Measurements from ENCODE around the gene PDYN.

The PDYN gene

DNA sequence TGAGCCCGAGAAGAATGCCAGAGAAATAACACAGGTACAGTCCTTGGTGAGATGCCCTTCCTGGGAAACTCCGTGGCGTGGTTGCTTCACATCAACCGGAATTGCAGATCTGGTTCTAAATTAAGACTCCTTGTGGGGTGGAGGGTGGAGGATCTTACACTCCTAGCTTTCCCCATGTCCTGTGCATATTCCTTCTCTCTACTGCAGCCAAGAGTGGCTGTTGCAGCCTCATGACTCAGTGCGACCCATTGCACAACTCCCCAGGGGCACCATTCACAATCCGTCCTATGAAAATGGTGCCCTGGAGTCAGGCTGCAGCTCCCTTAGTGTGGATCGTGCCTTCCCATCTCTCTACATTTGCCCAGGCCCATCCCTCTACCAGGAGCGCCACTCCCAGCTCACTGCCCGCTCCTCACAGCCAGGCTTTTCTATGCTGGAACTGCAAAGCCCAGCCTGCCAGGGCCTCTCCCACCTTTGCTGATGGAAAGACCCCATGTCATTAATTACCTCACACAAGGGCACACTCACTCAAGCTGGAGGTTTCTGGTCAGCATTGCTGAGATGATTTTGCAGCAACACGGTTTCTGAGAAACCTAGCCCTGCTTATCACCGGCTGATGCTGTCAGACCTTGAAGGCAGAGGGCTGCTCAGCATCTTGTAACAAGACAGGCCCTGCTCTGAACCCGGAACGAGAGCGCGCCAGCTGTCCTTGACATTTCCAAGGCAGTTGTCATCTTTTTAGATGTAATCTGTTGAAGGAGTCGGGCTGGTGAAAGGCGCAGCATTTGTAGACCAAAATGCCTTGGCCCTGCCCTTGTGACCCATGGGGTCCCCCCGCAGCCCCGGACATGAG is 58.9 kb downstream of the PDYN start:
- no peak for DNase-seq (ENCODE audit: low read depth in 2 of 2)

DNA sequence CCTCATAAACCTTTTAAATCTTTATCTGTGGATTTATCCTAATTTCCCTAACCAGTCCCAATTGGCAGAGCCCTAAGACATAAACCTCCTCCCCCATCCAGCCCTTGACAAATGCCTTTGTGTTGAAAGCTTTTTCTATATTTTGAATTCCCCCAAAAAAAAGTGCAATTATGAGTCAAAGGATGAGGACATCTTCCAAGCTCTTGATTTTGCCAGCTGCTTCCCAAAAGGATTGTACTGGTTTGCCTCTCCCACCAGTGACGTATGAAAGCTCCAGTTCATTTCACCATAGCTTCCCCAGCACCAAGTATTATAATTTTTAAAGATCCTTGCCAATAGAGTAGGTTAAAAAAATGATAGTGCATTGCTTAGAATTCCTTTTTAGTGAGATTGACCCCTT is 59.7 kb downstream of the PDYN start:
- DNase-seq (ENCODE audit: low read depth in 2 of 2): no peak

DNA sequence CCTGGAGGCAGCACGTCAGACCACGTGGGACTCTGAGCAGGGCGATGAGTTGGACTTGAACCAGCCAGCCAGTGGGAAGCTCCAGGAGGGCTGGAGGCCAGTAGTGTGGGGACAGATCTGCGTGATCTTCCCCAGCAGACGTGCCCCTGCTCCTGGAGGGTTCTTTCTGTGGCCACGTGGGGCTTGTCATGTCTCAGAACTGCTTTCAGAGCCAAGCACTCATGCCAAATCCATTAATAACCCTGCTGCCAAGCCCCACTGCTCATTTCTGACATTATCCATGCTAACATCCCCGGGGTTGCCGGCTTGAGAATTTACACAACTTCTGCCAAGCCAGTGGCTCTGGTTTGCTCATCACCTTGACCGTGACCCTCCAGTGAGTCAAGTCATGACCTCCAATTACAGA is 60.4 kb downstream of the PDYN start:
- DNase-seq (ENCODE audit: low read depth in 2 of 2): no peak

DNA sequence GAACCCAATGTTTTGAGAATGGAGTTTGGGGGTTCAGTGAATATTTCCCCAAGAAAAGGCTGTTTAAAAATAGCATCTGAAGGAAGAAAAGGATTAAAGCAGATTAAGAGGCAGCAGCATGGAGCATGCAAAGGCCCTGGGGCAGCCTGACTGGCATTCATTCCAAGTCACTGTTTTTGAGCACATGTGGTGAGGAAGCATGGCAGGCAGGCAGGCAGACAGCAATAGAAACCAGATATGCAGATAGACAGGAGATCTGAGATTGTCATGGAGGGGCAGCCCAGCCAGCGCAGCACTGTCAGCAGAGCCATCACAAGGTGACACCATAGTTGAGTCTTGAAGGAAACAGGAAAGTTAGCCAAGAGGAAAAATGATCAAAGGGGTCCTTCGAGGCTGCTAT is 60.9 kb downstream of the PDYN start:
- DNase-seq (ENCODE audit: low read depth in 2 of 2): no peak

DNA sequence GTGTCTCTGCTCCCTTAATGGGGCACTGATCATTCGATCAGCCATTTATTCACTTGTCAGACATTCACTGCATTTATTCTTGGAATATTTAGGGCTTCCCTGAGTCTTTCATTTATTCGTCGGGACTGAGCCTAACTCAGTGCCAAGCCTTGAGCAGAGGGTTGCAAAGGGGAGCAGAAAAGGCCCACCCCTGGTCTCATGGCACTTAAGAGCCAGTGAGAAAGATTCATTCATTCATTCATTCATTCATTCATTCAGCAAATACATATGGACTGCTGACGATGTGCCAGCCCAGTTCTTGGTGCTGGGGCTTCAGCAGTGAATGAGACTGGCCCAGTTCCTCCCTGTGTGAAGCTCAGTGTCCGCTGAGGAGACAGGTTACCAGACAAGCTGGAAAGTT is 62.0 kb downstream of the PDYN start:
- DNase-seq (ENCODE audit: low read depth in 2 of 2): no peak

DNA sequence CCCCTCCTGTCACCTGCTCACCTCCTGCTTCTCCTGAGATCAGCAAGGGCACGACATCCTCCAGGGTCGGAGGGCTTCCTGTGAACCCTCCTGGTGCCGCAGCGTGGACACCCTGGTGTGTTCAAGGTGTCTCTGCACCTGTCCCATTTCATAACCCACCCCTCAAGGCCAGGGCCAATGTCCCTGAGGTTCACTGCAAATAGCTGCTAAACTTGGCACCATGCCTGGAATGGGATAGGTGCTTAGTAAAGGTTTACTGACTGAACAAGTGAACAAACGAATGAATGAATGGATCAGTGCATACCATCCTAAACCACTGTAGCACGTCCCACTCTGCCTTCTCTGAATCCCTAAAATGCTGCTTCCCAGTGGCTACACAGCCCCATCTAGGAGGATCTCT is 63.7 kb downstream of the PDYN start:
- DNase-seq (ENCODE audit: low read depth in 2 of 2): no peak

DNA sequence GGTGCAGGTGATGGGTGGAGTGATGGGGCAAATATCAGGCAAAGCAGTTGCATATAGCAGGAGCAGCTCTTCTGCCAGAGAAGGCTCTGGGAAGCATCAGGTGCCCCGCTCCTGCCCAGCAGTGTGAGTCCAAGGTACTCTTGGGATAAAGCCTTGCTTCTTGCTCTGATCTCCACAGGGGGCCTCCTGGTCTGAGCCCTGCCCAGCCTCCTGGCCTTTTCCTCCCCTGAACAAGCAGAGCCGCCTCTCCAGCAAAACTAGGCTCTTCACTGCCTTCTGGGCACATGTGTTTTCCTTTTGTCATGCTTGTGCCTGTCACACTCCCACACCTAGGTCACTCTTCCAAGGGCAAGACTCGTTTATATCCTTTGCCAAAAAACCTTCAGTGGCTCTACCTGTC is 64.4 kb downstream of the PDYN start:
- DNase-seq (ENCODE audit: low read depth in 2 of 2): no peak

DNA sequence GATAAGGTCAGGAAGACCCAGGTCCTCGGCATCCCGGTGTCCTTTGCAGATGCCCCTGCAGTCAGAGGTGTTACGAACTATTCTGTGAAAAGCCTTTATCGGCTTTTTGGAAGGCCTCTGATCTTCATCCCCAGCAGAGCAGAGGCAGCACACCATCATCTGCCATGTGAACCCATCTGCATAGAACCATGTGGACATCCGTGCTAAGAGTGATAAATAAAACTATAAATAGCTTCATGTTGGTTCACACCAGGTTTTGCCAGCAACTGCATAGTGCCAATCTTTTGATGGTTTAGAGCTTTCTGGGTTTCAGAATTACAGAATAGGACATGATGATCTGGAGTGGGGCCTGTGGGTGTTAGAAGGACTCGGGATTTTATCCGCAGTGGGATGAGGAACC is 65.1 kb downstream of the PDYN start:
- no peak for DNase-seq (ENCODE audit: low read depth in 2 of 2)

Measured in stimulated activated CD4-positive, alpha-beta T cell treated with anti-CD3 and anti-CD28 coated beads, Interleukin-4, amount 100 ng/mL, for 48 hours (primary cell).